ENCODE data around the gene WDR76. TPM values are rescaled to one million over a fixed set of nuclear protein-coding genes. Genes with fewer than 3 reads are reported as not detected.
A peak's percentile ranks its signal among the peaks of the same experiment; 100 is the strongest.

Gene WDR76
- total RNA-seq, 1 experiment from 2014 or later, result 29.6 TPM

DNA sequence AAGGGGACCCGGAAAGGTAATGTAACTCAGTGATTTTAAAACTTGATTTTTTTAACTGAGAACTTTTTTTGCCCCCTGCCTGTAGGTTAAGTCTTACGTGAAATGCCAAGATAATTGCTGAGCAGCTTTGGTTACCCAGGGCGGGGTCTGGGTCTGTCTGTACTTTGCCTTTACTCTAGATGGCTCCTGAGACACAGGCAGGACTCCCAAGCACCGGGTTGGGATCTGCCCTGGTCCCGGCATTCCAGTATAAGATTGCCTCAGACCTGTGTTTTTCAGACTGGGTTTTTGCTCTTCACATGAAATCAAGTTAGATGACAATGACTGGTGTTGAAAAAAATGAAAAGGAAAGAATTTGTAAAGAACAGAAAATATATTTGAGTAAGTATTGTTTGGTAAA lies 40.3 kb downstream of the WDR76 start:
- no peak for DNase-seq (ENCODE audit: low read depth)
- in situ Hi-C loops (cut with HindIII; ENCODE audit: low pct_unique_long_range_greater_than_20kb, low sequenced_read_pairs), result no loop called here

DNA sequence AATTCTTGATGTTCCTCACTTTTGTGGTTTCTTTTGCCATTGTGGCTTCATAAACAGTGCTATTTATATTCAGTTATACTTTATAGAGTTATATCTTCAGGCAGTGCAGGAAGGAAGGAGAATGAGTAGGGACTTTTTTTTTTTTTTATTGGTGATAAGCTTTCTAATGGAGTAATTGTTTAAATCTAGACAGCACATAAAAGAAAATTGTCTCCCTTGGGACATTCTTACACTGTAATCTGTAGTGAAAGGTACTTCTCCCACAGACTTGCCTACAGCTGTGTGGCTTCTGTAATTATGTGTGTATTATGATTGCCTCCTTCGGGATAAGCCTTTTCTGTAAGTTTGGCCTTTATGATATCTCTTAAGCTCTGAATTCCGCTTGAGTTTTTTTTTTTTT lies 41.6 kb downstream of the WDR76 start:
- no peak for DNase-seq (ENCODE audit: low read depth)
- in situ Hi-C loops (cut with HindIII; ENCODE audit: low pct_unique_long_range_greater_than_20kb, low sequenced_read_pairs), result no loop called here

DNA sequence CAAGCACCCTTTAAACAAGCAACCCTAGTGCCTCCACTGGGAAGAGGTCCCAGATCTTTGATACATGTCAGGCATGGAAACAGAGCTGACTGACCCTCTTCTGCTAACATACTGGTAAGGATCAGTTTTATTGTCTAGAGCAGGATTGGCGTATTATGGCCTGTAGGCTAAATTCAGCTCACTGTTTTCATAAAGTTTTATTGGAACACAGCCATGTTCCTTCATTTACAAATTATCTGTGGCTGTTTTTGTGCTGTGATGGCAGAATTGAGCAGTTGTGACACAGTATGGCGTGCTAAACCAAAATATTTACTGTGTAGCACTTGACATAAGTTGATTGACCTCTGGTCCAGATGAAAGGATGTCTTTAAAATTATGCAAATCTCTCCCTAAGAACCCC lies 45.0 kb downstream of the WDR76 start:
- no peak for DNase-seq (ENCODE audit: low read depth)
- in situ Hi-C loops (cut with HindIII; ENCODE audit: low pct_unique_long_range_greater_than_20kb, low sequenced_read_pairs), result no loop called here

DNA sequence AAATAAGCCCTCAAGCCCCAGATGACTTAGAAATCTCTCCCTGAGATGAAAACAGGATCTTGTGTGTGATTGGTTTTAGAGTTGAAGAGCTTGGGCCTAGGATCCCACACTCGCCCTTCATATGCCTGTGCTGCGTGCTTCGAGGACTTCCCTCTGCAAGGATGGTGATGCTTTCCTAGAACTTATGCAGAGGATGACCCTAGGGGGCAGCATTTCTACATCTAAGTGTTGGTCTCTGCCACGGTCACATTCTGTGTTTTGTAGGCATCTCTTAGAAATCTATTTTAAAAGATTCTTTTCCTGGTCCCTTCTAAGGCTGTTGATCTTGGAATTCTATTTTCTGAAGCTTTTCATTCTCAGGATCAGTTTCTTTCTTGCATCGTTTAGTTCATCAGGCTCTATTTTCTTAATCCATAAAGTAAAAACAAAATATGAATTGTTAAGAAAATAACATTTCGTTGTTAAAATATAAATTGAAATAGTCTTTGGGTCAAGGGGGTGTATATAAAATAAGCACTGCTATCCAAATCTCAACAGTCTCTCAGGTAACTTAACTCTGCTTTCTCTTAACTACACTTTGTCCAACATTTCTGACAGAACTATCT lies 45.7 kb downstream of the WDR76 start:
- peak; percentile 49 for DNase-seq (ENCODE audit: low read depth)
- in situ Hi-C loops (cut with HindIII; ENCODE audit: low pct_unique_long_range_greater_than_20kb, low sequenced_read_pairs), result no loop called here

DNA sequence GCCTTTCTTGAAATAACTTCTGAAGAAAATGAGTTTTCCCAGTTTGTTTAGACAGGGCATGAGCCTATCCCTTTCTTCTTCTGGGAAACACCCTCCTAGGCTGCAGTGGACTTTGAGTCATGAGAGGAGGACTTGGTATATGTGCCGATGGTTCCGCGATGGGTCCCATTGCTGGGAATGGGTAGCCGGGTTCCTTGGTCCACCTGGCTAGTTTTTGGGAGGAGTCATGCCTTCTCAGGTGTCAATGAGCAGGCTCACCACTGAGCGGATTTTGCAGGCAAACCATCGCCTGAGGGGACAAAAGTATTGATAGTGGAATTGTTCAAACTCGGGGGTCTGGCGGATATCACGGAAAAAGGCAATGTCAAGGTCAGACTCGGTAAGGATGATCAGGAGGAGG lies 46.8 kb downstream of the WDR76 start:
- in situ Hi-C loops (cut with HindIII; ENCODE audit: low pct_unique_long_range_greater_than_20kb, low sequenced_read_pairs), result no loop called here
- no peak for DNase-seq (ENCODE audit: low read depth)

DNA sequence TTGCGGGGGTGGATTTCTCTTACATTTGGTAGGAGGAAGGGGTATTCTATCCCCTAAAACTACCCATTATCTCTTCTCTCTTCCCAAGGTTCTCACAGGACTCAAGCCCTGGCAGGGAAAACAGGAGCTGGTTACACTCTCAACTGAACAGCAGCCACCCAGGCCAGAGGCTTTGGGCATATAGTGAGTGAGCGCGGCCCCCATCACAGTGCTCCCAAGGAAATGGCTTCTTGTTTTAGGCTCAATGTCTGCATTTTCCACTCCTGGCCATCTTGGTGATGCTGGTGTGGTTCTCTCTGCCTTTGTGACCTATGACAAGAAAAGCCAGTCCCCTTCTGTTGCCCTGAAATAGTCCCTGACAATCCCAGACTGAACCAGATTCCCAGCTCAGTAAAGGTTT lies 50.1 kb downstream of the WDR76 start:
- DNase-seq (ENCODE audit: low read depth), result no peak
- in situ Hi-C loops (cut with HindIII; ENCODE audit: low pct_unique_long_range_greater_than_20kb, low sequenced_read_pairs), result no loop called here

DNA sequence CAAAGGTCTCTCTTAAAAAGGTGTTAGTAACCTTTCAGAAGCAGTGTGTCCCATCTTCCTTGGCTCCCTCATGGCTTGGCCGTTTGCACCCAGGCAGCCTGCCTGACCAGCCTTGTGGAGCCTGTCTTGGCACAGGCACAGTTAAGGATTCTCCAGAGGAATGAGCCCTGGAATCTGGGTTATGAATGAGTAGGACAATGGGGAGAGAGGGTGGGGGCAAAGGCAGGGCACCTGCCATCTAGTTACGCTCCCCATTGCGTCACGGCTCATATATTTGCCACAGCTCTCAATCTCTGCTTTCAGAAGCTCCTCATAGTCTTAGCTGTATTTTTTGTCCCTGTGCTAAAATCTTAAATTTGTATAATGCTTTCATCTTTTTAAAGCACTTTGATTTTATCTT lies 50.6 kb downstream of the WDR76 start:
- no peak for DNase-seq (ENCODE audit: low read depth)
- in situ Hi-C loops (cut with HindIII; ENCODE audit: low pct_unique_long_range_greater_than_20kb, low sequenced_read_pairs), result no loop called here

DNA sequence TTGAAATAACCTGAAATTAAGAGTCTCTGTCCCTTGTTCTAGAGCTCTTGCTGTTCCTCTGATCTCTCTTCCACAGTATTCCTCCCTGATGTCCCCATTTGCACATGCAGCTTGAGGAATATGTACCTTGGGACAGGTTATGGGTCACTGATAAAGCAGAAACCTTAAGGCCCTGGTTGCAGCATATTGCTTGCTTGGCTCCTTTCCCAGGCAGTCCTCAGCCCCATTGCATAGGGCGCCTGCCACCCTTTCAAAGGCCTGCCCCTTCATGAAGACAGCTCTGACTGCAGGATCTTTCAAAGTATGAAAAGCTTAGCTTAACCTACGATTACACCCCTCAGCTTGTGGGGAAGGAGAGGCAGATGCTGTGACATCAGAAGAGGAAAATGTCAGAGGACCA lies 51.6 kb downstream of the WDR76 start:
- no peak for DNase-seq (ENCODE audit: low read depth)
- in situ Hi-C loops (cut with HindIII; ENCODE audit: low pct_unique_long_range_greater_than_20kb, low sequenced_read_pairs), result no loop called here

DNA sequence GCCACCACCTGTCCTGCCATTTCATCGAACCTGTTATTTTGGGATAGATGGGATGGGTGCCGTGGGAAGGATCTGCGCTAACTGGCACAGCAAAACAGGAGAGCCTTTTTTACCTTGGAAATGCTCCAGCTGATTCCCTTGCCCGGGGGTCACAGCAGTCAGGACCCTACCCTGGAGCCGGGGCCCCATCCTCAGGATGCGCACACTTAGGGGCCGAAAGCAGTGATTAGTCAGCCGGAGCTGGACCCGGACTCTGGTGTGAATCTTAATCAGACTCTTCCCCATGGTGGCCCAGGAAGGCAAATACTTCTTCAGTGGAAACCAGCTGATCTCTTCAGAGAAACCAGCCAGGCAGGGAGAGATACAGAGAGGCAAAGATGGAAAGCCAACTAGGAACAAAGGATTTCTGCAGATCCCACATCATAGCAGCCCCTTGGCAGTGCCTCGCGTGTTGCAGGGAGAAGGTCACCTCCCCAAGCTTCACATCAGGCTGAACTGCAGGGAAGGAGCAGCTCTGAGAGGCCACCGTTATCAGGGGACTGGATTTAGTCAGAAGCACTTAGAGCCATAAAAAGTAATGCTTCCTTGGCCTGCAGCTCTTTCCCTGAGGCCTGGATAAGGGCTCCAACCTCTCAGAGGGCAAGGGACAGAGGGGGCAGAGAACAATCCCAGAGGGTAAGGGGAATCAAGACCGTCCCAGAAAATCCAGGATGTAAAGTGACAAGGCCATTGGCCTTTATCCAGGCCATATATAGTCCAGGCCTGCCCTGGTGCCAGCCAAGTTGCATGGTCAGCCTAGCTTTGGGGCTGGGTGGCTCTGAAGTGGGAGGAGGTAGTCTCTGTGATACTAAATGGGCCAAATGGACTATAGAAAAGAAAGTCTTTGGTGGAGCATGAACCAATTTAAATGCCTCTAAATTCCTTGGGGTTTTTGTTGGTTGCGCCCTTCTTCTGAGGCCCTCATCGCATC lies 52.9 kb downstream of the WDR76 start:
- no peak for DNase-seq (ENCODE audit: low read depth)
- in situ Hi-C loops (cut with HindIII; ENCODE audit: low pct_unique_long_range_greater_than_20kb, low sequenced_read_pairs), result no loop called here

DNA sequence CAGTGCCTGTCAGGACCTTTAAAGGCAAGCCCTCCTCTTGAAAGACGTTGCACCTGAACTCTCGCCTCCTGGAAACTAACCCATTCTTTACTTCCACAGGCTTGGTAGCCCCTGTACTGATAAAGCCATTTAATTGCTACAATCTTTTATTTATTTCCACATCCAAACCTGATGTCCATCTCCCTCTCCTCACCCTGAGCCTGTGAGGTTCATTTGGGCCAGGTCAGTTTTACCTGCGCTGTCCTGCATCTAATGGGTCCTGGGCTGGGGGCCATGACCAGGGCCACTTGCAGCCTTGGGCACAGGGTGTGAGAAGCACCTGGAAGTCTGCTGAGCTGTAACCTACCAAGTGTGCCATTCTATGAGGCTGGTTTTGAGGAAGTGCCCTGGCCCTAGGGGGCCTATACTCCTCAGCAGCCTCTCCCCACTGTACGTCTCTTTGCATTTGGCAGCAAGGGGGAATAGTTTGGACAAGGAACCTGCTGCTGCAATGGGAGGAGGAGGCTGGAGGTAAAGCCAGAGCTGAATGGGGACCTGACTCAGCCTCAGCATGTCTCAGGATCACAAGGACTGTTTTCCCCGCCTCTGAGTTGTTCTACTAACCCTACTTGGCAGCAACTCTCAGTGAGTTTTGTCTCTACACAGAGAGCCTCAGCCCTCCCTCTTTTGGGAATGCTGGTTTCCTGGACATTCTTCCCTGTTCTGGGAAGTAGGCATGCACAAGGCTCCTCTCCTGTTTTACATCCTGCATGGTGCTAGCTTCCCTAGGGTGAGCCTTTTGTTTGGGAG lies 53.8 kb downstream of the WDR76 start:
- DNase-seq (ENCODE audit: low read depth), result no peak
- in situ Hi-C loops (cut with HindIII; ENCODE audit: low pct_unique_long_range_greater_than_20kb, low sequenced_read_pairs), result no loop called here

DNA sequence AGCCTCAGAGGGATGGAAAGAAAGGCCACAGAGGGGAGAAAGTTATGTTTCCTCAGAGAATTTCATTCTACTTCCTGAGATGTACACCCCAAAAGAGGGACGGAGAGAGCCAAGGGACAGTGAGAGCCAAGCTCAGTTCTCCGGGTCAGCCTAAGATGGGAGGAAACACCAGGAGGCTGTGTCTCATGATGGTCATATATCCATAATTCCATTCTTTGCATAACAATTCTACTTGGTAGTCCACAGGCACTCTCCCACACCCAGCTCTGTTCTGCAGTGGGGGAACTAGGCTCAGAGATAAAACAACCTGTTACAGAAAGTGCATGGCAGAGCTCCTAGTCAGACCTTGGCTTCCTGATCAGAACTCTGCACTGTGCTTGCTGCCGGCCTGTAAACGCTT lies 54.4 kb downstream of the WDR76 start:
- DNase-seq (ENCODE audit: low read depth), result no peak
- in situ Hi-C loops (cut with HindIII; ENCODE audit: low pct_unique_long_range_greater_than_20kb, low sequenced_read_pairs), result no loop called here

DNA sequence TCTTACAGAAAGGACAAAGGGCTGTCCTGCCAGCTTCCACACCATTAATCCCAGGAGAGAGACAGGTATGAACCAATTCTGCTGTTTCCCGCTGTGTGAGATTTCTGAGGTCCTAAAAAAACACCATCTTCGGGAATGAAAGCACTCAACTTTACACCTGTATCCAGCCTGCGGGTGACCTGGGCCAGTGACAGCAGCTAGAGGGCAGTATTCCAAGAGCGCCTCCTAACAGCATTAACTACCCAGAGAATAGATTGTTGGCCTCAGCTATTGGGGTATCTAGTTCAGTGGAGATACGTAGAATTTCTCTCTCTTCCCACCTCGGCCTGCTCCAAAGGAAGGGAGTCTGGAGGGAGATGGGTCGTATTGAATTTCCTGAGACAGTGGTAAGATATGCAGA lies 55.1 kb downstream of the WDR76 start:
- in situ Hi-C loops (cut with HindIII; ENCODE audit: low pct_unique_long_range_greater_than_20kb, low sequenced_read_pairs), result no loop called here
- DNase-seq (ENCODE audit: low read depth), result no peak

DNA sequence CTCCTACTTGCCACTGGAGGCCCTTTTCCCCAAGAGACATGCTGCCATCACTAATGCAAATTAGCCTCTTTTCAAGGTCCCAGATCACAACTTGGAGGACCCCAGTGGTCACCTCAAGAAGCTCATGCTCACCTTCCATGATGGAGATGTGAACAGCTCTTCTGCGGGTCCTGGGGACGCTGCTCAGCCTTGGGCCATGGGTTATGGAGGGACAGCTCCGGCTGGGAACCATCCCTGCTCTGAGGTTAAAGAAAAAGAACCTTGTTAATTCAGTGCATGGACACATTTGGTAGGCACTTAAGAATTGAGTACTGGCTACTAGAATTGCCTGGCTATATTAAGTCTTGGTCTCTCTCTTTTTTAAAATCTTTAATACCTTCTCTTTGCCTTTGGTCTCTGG lies 56.8 kb downstream of the WDR76 start:
- in situ Hi-C loops (cut with HindIII; ENCODE audit: low pct_unique_long_range_greater_than_20kb, low sequenced_read_pairs), result no loop called here
- no peak for DNase-seq (ENCODE audit: low read depth)

DNA sequence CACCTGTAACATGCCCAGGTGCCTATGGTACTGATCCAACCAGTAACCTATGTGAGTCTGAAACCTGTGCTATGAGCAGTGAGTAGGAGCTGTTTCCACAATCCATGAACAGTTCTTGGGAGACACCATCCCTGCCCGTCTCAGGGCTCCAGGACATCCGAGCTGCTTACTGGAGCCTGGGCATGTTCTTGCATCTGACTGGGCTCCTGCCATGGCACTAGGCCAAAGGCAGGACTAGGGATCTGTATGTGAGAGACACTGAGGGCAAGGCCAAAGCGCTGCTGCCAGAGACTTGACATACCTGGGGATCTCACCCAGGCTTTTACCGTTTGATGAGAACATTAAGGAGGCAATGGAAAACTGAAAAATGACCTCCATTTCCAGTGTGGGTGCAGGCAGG lies 59.8 kb downstream of the WDR76 start:
- in situ Hi-C loops (cut with HindIII; ENCODE audit: low pct_unique_long_range_greater_than_20kb, low sequenced_read_pairs), result no loop called here
- DNase-seq (ENCODE audit: low read depth), result no peak

DNA sequence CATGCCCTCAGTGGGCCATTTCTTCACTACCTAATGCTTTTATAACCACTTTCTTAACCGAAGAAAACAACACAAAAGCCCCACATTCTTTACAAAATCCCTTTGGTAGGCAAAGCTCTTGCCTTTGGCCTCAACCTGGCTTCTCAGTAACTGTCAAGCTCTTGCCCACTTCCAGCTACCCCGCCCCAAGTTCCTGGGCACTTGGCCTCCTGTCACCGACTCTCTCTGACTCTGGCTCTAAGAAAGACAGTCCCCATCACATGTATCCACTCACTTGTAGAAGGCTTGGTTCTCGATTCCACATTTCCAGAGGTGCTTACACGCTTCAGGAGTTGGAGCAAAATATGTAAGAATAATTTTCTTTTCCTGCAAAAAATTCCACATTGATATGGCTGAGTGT lies 61.1 kb downstream of the WDR76 start:
- no peak for DNase-seq (ENCODE audit: low read depth)
- in situ Hi-C loops (cut with HindIII; ENCODE audit: low pct_unique_long_range_greater_than_20kb, low sequenced_read_pairs), result no loop called here

DNA sequence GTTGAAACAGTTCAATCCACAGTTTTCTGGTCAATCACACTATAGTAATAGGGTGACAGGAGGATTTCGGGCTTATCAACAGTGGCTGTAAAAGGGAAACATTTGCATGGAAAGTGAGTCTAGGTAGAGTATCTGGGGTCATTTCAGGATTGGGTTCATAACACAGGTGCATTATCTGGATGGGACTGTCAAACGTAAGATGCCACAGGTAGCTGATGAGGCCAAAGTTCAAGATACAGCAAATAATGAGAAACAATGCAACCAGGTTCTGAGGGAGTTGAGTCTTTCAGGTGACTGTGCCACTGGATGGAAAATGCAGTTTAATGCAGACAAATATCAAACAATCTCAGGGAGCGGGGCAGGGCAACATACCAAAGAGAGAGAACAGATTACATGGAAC lies 62.2 kb downstream of the WDR76 start:
- no peak for DNase-seq (ENCODE audit: low read depth)
- in situ Hi-C loops (cut with HindIII; ENCODE audit: low pct_unique_long_range_greater_than_20kb, low sequenced_read_pairs), result no loop called here

DNA sequence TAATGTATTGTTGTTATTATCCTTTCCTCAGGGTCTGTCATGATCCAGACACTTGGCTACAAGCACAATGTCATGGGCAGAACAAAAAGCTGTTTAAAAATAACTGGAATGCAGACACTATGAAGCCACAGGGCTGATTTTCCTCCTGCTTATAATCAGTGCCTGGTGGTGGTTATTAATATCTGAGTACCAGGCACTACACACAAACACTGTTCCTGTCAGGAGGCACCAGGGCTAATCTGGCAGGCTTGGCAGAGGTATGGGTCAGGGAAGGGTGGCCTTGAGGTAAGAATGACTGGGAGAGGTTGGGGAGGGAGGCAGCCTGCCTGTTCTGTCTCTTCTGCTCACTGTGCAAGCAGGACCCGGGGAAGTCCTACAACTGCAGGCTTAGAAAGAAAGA lies 67.2 kb downstream of the WDR76 start:
- DNase-seq (ENCODE audit: low read depth), result no peak
- in situ Hi-C loops (cut with HindIII; ENCODE audit: low pct_unique_long_range_greater_than_20kb, low sequenced_read_pairs), result no loop called here

DNA sequence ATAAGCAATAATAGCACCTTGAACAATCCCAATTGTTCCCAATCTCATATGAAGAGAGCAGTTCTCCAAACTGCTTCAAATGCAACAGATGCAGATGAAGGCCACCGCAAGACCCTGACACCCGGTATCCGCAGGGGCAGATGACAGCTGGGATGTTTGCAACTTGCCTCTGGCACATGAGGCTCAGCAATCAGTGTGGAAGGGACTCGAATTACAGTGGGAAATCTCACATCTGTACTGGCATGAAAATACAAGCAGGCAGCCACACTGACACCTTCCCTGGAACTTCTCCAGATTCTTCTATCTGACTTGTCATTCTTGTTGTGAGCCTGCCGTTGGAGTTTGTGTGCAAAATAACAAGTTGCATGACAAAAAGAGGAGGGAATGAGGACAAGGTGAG lies 68.8 kb downstream of the WDR76 start:
- DNase-seq (ENCODE audit: low read depth), result no peak
- in situ Hi-C loops (cut with HindIII; ENCODE audit: low pct_unique_long_range_greater_than_20kb, low sequenced_read_pairs), result no loop called here

DNA sequence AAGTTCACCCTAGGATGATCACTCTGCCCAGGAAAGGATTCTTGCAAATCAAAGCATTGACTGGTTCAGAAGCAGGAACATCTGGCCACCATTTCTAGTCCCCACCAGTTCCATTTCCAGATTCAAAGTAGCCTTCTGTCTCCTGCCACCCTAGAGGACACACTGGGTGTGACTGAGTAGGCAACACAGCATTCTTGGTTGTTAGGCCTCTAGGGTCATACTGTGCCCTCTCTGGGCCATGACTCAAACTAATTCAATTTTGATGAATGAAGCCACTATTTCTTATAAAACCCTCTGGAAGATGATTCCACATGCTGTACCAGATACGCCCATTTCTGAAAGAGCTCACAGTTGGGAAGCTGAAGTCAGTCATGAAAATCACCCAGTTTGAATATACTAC lies 69.7 kb downstream of the WDR76 start:
- no peak for DNase-seq (ENCODE audit: low read depth)
- in situ Hi-C loops (cut with HindIII; ENCODE audit: low pct_unique_long_range_greater_than_20kb, low sequenced_read_pairs), result no loop called here

All from Caki2 (cell line).